NT2/D1 (cell line): Measurements from ENCODE around the gene CELF2.

Experiments used
- DNase-seq: peaks from one replicate; pipeline ENCODE4 v3.0.0-alpha.2; 2011; ENCODE audit warnings: low read depth, low spot score
- H3K27me3 ChIP-seq: 2 replicates; pipeline ENCODE4 v1.6.0; 2011; ENCODE audit warnings: mild to moderate bottlenecking; ENCODE audit not compliant: insufficient read length, insufficient read depth
- H3K36me3 ChIP-seq: 2 replicates; pipeline ENCODE4 v1.6.1; 2011; ENCODE audit warnings: mild to moderate bottlenecking, low read length, mixed read lengths; ENCODE audit not compliant: insufficient read depth, insufficient read length
- H3K4me1 ChIP-seq: 2 replicates; pipeline ENCODE4 v1.5.1; 2011; ENCODE audit not compliant: insufficient read depth, insufficient read length
- H3K4me3 ChIP-seq: 2 replicates; pipeline ENCODE4 v1.5.1; 2011; ENCODE audit warnings: low read depth; ENCODE audit not compliant: insufficient read length
- H3K9ac ChIP-seq: 2 replicates; pipeline ENCODE4 v1.6.0; 2011; ENCODE audit warnings: low read depth; ENCODE audit not compliant: insufficient read length
- H3K9me3 ChIP-seq: 2 replicates; pipeline ENCODE4 v1.5.1; 2011; ENCODE audit warnings: mild to moderate bottlenecking, low read length; ENCODE audit not compliant: insufficient read depth
- SUZ12 ChIP-seq: IDR thresholded peaks from 2 replicates; pipeline ENCODE4 v1.6.1; 2011; ENCODE audit not compliant: insufficient read length, insufficient read depth; ENCODE audit errors: extremely low read depth
- YY1 ChIP-seq: IDR thresholded peaks from 2 replicates; pipeline ENCODE4 v1.6.1; 2011; ENCODE audit not compliant: insufficient read length, insufficient read depth
- ZNF274 ChIP-seq: IDR thresholded peaks from 2 replicates; pipeline ENCODE4 v1.6.1; 2011; ENCODE audit warnings: mild to moderate bottlenecking, low read depth, low read length

The CELF2 gene

DNA sequence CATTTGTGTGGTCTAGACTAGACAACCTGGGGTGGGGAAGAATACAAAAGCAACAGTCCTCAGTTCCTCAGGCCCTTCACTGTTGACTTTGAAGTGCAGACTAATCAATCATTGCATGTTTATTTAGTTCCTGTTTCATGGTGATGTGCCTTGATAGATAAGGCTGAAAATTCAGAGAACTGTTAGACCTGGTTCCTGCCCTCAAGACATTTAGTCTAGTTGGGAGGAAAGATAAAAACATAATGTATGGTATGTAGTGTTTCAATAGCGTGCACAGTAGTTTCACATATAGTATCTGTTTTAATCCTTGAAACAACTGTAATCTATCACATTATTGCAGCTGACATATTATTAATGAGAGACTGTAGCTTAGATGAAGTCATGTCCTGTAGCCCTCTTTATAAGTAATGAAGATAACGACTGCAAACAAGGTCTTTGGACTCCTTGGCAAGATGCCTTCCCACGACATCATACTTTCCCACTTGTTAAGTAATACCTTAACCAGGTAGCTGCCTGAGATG lies 124.0 kb downstream of the CELF2 start:
- Histone ChIP-seq H3K4me3 (no peak overlapping the region), H3K27me3 (no peaks in the 10 kb centered on the region)

DNA sequence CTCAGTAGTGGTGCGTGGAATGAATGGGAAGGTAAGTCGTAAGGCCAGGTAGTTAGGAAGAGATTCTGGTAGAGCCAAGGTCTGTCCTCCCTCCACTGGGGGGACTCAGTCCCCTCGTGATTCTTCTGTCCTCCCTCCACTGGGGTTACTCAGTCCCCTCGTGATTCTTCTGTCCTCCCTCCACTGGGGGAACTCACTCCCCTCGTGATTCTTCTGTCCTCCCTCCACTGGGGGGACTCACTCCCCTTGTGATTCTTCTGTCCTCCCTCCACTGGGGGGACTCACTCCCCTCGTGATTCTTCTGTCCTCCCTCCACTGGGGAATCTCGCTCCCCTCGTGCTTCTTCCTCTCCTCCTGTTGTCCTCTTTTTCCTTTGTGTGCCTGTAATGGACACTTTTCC lies 125.1 kb downstream of the CELF2 start:
- Histone ChIP-seq H3K27me3 (no peaks in the 10 kb centered on the region), H3K4me1 (no peaks in the 10 kb centered on the region), H3K9ac (no peak overlapping the region), H3K36me3 (no peaks in the 10 kb centered on the region), H3K9me3 (no peaks in the 10 kb centered on the region), H3K4me3 (no peak overlapping the region)
- TF ChIP-seq ZNF274 (no peak), YY1 (no peak), SUZ12 (no peak)
- DNase-seq = no peak

More for the DNA sequence above, 124.0 kb downstream of the CELF2 start:
- DNase-seq = no peak
- Histone ChIP-seq H3K9ac (no peak overlapping the region), H3K4me1 (no peaks in the 10 kb centered on the region), H3K9me3 (no peaks in the 10 kb centered on the region), H3K36me3 (no peaks in the 10 kb centered on the region)
- TF ChIP-seq SUZ12 (no peak), YY1 (no peak), ZNF274 (no peak)

DNA sequence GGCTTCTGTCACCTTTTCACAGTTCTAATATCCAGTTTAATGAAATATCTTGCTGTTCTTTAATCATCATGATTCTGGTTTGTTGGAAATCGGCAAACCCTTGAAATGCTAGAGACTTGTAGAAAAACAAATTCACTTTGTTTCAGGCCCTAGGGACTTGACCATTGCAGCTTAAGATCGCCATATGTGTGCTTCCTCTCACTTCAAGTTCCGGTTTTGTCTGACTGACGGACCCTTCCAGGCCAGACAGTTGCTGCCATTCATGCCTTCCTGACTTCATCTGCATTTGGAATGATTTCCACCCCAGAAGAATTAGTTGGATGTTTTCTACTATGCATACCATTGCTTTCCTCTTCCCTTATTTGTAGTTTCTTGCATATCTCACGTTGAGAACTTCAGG lies 125.6 kb downstream of the CELF2 start:
- no peak overlapping the region for H3K9ac ChIP-seq
- peaks cover 2% of the 10 kb centered on the region for H3K4me1 ChIP-seq
- no peak for TF ChIP-seq SUZ12
- TF ChIP-seq YY1 = no peak
- no peak for TF ChIP-seq ZNF274
- H3K9me3 ChIP-seq = no peaks in the 10 kb centered on the region
- no peak overlapping the region for H3K4me3 ChIP-seq
- no peak for DNase-seq
- no peaks in the 10 kb centered on the region for H3K27me3 ChIP-seq
- no peaks in the 10 kb centered on the region for H3K36me3 ChIP-seq

DNA sequence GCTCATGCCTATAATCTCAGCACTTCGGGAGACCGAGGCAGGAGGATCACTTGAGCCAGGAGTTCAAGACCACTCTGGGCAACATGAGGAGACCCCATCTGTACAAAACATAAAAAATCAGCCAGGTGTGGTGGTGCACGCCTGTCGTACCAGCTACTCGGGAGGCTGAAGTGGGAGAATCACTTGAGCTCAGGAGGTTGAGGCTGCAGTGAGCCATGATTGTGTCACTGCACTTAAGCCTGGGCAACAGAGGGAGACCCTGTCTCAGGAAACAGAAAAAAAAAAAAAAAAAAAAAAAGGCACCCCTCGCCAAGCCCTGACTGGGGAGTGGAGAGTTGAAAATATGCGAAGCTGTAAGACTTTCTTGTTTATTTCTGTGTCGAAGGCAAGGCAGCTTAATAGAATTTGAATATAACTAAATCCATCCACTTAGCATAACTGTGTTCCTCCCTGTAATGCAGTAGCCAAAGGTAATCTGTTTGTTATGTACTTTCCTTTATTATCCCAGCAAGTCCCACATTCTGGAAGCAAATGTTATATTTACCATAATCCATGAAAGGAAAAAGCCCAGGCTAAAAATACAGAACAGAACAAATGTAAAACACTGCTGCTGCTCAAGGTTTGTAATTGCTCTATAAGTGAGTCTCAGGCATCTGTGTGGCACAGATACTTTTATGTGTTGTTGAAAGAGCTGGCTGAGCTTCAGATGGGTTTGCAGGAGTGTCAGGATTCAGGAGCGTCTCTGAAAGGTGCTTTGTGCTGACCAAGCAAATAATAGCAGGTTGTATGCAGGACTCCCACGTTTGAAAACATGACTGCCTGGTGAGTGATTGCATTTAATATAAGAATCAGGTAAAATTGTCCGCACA lies 127.2 kb downstream of the CELF2 start:
- H3K4me1 ChIP-seq = peaks cover 2% of the 10 kb centered on the region
- DNase-seq = no peak
- H3K9ac ChIP-seq = no peak overlapping the region
- H3K36me3 ChIP-seq = no peaks in the 10 kb centered on the region
- no peak overlapping the region for H3K4me3 ChIP-seq
- H3K27me3 ChIP-seq = no peaks in the 10 kb centered on the region
- no peaks in the 10 kb centered on the region for H3K9me3 ChIP-seq
- TF ChIP-seq SUZ12 (no peak), YY1 (no peak), ZNF274 (no peak)

DNA sequence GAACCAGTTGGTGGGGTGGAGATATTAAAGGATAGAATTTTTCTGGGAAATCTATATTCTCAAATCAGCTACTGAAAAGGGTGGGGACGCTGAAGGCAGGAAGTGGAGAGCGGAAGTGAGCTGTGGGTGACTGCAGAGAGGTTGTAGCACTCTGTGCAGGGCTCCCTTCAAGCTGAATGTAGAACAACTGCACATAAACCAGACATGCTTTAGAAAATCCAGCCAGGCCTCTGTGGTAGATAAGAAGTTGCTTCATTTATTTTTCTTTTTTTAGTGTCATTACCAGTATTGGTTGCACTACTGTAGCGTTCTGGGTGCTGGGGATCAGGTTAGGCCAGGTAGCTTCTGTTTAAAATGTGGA lies 127.8 kb downstream of the CELF2 start:
- DNase-seq = no peak
- H3K9ac ChIP-seq = no peak overlapping the region
- no peaks in the 10 kb centered on the region for H3K9me3 ChIP-seq

DNA sequence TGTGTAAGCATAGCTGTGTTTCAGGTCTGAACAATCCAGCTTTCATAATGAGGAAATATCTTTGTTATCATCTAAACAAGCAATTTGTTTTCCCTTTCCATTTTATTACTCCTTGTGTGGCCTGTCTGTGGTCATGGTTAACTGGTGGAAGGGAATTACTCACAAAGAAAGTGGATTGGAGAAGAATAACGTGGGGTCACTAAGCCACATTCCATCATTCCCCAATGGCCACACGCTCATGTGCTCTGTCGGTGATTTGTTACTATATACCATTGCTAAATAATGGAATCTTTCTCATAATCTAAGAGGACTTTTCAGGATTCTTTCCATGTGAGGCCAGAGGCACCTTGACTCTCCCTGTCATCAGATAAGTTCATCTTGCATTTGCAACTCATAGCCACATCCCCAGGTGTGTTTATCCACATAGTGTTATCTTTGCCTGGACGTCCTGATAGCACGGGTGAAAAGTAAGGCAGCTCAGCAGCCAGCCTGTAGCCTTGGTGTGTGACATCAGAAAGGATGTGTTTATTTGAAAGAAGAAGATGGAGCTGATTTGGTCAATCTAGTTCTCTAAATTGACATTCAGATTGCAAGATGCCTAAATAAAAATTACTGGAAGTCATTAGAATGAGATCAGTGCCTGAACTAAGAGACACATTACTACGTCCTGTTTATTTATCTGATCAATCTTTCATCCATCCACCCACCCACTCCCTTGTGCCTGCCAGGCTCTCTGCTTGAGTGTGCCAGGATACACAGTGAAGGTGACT lies 128.9 kb downstream of the CELF2 start:
- H3K27me3 ChIP-seq = no peaks in the 10 kb centered on the region
- TF ChIP-seq SUZ12 (no peak), YY1 (no peak), ZNF274 (no peak)
- no peak for DNase-seq
- H3K9ac ChIP-seq = no peak overlapping the region
- H3K9me3 ChIP-seq = no peaks in the 10 kb centered on the region
- H3K4me3 ChIP-seq = no peak overlapping the region
- H3K36me3 ChIP-seq = no peaks in the 10 kb centered on the region
- H3K4me1 ChIP-seq = peaks cover 2% of the 10 kb centered on the region

More for the DNA sequence above, 127.8 kb downstream of the CELF2 start:
- Histone ChIP-seq H3K36me3 (no peaks in the 10 kb centered on the region), H3K4me1 (peaks cover 2% of the 10 kb centered on the region), H3K27me3 (no peaks in the 10 kb centered on the region), H3K4me3 (no peak overlapping the region)
- no peak for TF ChIP-seq YY1
- no peak for TF ChIP-seq ZNF274
- TF ChIP-seq SUZ12 = no peak

DNA sequence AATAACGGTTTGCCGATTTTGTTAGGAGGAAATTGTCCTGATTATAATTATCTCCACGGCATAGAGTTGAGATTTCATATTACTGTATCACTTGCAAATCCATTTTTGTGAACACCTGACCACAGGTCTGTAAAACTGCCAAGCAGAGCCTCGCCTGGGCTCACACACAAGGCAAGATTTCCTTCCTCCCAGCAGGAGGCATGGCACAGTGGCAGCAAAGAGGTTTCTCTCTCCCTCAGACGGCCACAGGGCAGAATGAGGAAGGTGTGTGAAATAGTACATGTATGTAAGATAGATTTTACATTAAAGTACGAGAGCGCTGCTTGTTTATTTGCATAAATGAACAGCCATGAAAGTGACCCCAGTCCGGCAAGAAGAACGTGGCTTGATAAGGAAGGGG lies 130.1 kb downstream of the CELF2 start:
- DNase-seq = no peak
- Histone ChIP-seq H3K9me3 (no peaks in the 10 kb centered on the region), H3K4me3 (no peak overlapping the region), H3K27me3 (no peaks in the 10 kb centered on the region), H3K36me3 (no peaks in the 10 kb centered on the region), H3K4me1 (peaks cover 2% of the 10 kb centered on the region), H3K9ac (no peak overlapping the region)
- TF ChIP-seq ZNF274 (no peak), SUZ12 (no peak), YY1 (no peak)
